GM12878 (cell line): Measurements from ENCODE around the gene DTNBP1. TPM values are rescaled to one million over a fixed set of nuclear protein-coding genes. Genes with fewer than 3 reads are reported as not detected.

Experiments
- ATAC-seq: fragments of 200-7000 bp; cut with Tn5 transposase; 3 replicates; pipeline ENCODE4 v1.9.1; 2020; ENCODE audit warnings: mild to moderate bottlenecking, moderate library complexity
- BruUV-seq: library from RNA; stranded (reverse); fragments of 400-500 nt; replicated peaks from 2 replicates; lab custom pipeline; 2021; lab: Mats Ljungman, UMichigan
- CTCF ChIA-PET: fragments of 300-600 bp; sonication (Branson Sonifier 250); formaldehyde crosslinking; extraction: SDS; loops from one replicate; lab custom pipeline; 2021; ENCODE audit warnings: inconsistent platforms; lab: Yijun Ruan, JAX
- POLR2A ChIA-PET: fragments of 350-600 bp; formaldehyde crosslinking; extraction: SDS; loops from one replicate; lab custom pipeline; 2021; ENCODE audit warnings: inconsistent platforms; lab: Charles Lee
- RAD21 ChIA-PET: fragments of 300-600 bp; sonication (Branson Sonifier 250); formaldehyde crosslinking; loops from one replicate; lab custom pipeline; 2023; ENCODE audit warnings: antibody characterized with exemption; ENCODE audit not compliant: unreplicated experiment; lab: Charles Lee
- SMC1A ChIA-PET: fragments of 300-600 bp; sonication (Branson Sonifier 250); formaldehyde crosslinking; loops from one replicate; lab custom pipeline; 2023; ENCODE audit not compliant: unreplicated experiment, uncharacterized antibody; lab: Charles Lee
- DNase-seq: peaks from one replicate; pipeline ENCODE4 v3.0.0-alpha.2; 2011; ENCODE audit warnings: low read depth, low spot score
- FAIRE-seq: peaks from 3 replicates; lab custom pipeline; 2011; peaks lifted over from hg19 to GRCh38; lab: Jason Lieb, UNC
- H2AFZ ChIP-seq: 2 replicates; pipeline ENCODE4 v1.6.0; 2011; ENCODE audit warnings: low read depth, low read length, control low read depth; ENCODE audit not compliant: control insufficient read depth
- H3K27ac ChIP-seq: 2 replicates; pipeline ENCODE4 v1.5.1; 2011; ENCODE audit warnings: control low read depth; ENCODE audit not compliant: control insufficient read depth, insufficient read depth
- H3K27me3 ChIP-seq, 2 experiments: replicated peaks in 1 of 2; 2 replicates each; pipeline versions ENCODE4 v1.6.0 to v1.6.1; 2011; ENCODE audit warnings: low read length in 1 of 2; ENCODE audit not compliant: control insufficient read depth in 2 of 2, insufficient read depth in 2 of 2
- H3K36me3 ChIP-seq, 2 experiments: 2 replicates each; pipeline ENCODE4 v1.5.1; 2011; ENCODE audit warnings: low read length in 1 of 2; ENCODE audit not compliant: control insufficient read depth in 2 of 2, insufficient read depth in 2 of 2
- H3K4me1 ChIP-seq: 2 replicates; pipeline ENCODE4 v1.6.1; 2011; ENCODE audit warnings: mild to moderate bottlenecking, low read length, moderate library complexity, mixed read lengths; ENCODE audit not compliant: control insufficient read depth, insufficient read depth
- H3K4me2 ChIP-seq: 2 replicates; pipeline ENCODE4 v1.6.0; 2011; ENCODE audit warnings: control low read depth; ENCODE audit not compliant: control insufficient read depth, insufficient read depth
- H3K4me3 ChIP-seq: fragments of 200-600 bp; sonication (generic); 2 replicates; pipeline ENCODE4 v1.5.1; 2016
- H3K79me2 ChIP-seq: 2 replicates; pipeline ENCODE4 v1.6.0; 2011; ENCODE audit warnings: low read length; ENCODE audit not compliant: control insufficient read depth, insufficient read depth
- H3K9ac ChIP-seq: 2 replicates; pipeline ENCODE4 v1.8.0; 2011; ENCODE audit warnings: low read length, control low read depth, mixed read lengths; ENCODE audit not compliant: control insufficient read depth, insufficient read depth
- H3K9me3 ChIP-seq: replicated peaks from 3 replicates; pipeline ENCODE4 v1.5.1; 2011; ENCODE audit warnings: mild to moderate bottlenecking, low read length; ENCODE audit not compliant: control insufficient read depth, insufficient read depth
- H4K20me1 ChIP-seq: 2 replicates; pipeline ENCODE4 v1.6.0; 2011; ENCODE audit not compliant: control insufficient read depth, insufficient read depth
- BMI1 ChIP-seq: fragments of 450-650 bp; IDR thresholded peaks from 2 replicates; pipeline ENCODE4 v1.6.1; 2016; ENCODE audit warnings: mild to moderate bottlenecking, moderate library complexity, borderline replicate concordance
- FOXM1 ChIP-seq: IDR thresholded peaks from 2 replicates; pipeline ENCODE4 v1.6.1; 2012; ENCODE audit warnings: low read depth, mild to moderate bottlenecking, inconsistent platforms, low read length, moderate library complexity
- IRF4 ChIP-seq: IDR thresholded peaks from 2 replicates; pipeline ENCODE4 v1.6.1; 2011; ENCODE audit warnings: low read depth, low read length
- KAT2A ChIP-seq: conservative IDR thresholded peaks from 2 replicates; pipeline ENCODE4 v1.6.1; 2011; ENCODE audit warnings: low read depth, low read length; ENCODE audit not compliant: control insufficient read depth
- KDM1A ChIP-seq: fragments of 200-600 bp; sonication (generic); IDR thresholded peaks from 2 replicates; pipeline ENCODE4 v1.6.1; 2016; ENCODE audit warnings: borderline replicate concordance
- NFIC ChIP-seq: IDR thresholded peaks from 2 replicates; pipeline ENCODE4 v1.6.1; 2012; ENCODE audit warnings: low read depth, mild to moderate bottlenecking, inconsistent platforms, low read length, moderate library complexity
- NR2C2 ChIP-seq: IDR thresholded peaks from 2 replicates; pipeline ENCODE4 v1.6.1; 2011; ENCODE audit warnings: borderline replicate concordance, low read depth; ENCODE audit not compliant: control insufficient read depth, insufficient read length
- POU2F2 ChIP-seq: IDR thresholded peaks from 3 replicates; pipeline ENCODE4 v1.6.1; 2011; ENCODE audit warnings: low read depth, mild to moderate bottlenecking, low read length, borderline replicate concordance
- RAD51 ChIP-seq: fragments of 450-650 bp; IDR thresholded peaks from 2 replicates; pipeline ENCODE4 v1.6.1; 2016; ENCODE audit warnings: moderate library complexity, mild to moderate bottlenecking, inconsistent platforms
- SIX5 ChIP-seq: IDR thresholded peaks from 2 replicates; pipeline ENCODE4 v1.6.1; 2011; ENCODE audit warnings: mild to moderate bottlenecking, low read depth, low read length, moderate library complexity; ENCODE audit not compliant: severe bottlenecking
- SMAD5 ChIP-seq: IDR thresholded peaks from 2 replicates; pipeline ENCODE4 v1.6.1; 2016; ENCODE audit warnings: antibody characterized with exemption, low read depth
- ZNF217 ChIP-seq: fragments of 450-650 bp; IDR thresholded peaks from 2 replicates; pipeline ENCODE4 v1.6.1; 2017; ENCODE audit warnings: antibody characterized with exemption, mild to moderate bottlenecking
- WGBS: methylation state at CpG from one replicate; pipeline ENCODE4 v1.1.6; 2016; ENCODE audit warnings: low lambda C conversion rate; ENCODE audit not compliant: insufficient replicate concordance, insufficient coverage; ENCODE audit errors: missing lambda C conversion rate; 5-methylcytosine and 5-hydroxymethylcytosine counted together
- in situ Hi-C: fragments of 300-500 bp; cut with MboI; formaldehyde crosslinking; loops from 9 replicates; pipeline ENCODE4 v1.14.3; 2018; ENCODE audit warnings: mixed read lengths
- intact Hi-C: fragments of 100-400 bp; cut with micrococcal nuclease; formaldehyde crosslinking; loops from one replicate; pipeline ENCODE4 v1.14.2; 2022; ENCODE audit not compliant: unreplicated experiment
- polyA plus RNA-seq, 11 experiments: library from polyadenylated mRNA; depleted of rRNA in 4 of 11; unstranded in 6 of 11; stranded (reverse) in 5 of 11; fragments of >200 nt; fragmentation: Nextera tagmentation in 4 of 11; fragmentation: Illumina TruSeq in 1 of 11; extraction: Ambion mirVana in 4 of 11; extraction: Trizol in 1 of 11; gene quantifications; 1 replicate in 1 of 11; 2 replicates in 10 of 11; pipeline versions ENCODE4 v1.2.1 to v1.2.3, GENCODE V29; 2011 to 2016; ENCODE audit warnings: inconsistent platforms in 2 of 11, missing spikeins in 2 of 11, low read depth in 1 of 11
- total RNA-seq, 4 experiments: library from RNA; depleted of rRNA in 3 of 4; stranded (reverse); fragments of >200 nt in 3 of 4; fragmentation: Illumina TruSeq in 1 of 4; extraction: Trizol in 1 of 4; gene quantifications; 2 replicates each; pipeline versions ENCODE4 v1.2.1 to v1.2.3, GENCODE V29; 2013 to 2021
- TF ChIP-seq, protein P1 (sequence below): IDR thresholded peaks from 2 replicates; pipeline ENCODE4 v1.6.1; 2012; ENCODE audit warnings: improper control_type of control experiment, low read depth, low read length; ENCODE audit not compliant: insufficient replicate concordance

DTNBP1 gene
- total and polyA plus RNA-seq, 10 of the 15 experiments (the other 5 are each of a cell fraction or from before 2014, with no cell fraction given) = 7.1 to 40.3 (median 20.1) TPM

DNA sequence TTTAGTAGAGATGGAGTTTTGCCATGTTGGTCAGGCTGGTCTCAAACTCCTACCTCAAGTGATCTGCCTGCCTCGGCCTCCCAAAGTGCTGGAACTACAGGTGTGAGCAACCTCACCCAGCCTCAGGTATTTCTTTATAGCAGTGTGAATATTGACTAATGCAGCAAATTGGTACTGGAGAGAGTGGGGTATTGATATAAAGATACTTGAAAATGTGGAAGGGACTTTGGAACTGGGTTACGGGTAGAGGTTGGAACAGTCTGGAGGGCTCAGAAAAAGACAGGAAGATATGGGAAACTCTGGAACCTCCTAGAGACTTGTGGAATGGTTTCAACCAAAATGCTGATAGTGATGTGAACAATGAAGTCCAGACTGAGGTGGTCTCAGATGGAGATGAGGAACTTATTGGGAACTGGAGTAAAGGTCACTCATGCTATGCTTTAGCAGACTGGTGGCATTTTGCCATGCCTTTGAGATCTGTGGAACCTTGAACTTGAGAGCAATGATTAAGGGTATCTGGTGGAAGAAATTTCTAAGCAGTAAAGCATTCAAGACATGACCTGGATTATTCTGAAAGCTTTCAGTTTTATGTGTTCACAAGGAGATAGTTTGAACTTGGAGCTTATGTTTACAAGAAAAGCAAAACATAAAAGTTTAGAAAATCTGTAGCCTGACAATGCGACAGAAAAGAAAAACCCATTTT is 127.2 kb downstream of the DTNBP1 start (continued):
- TF ChIP-seq, protein P1, sequence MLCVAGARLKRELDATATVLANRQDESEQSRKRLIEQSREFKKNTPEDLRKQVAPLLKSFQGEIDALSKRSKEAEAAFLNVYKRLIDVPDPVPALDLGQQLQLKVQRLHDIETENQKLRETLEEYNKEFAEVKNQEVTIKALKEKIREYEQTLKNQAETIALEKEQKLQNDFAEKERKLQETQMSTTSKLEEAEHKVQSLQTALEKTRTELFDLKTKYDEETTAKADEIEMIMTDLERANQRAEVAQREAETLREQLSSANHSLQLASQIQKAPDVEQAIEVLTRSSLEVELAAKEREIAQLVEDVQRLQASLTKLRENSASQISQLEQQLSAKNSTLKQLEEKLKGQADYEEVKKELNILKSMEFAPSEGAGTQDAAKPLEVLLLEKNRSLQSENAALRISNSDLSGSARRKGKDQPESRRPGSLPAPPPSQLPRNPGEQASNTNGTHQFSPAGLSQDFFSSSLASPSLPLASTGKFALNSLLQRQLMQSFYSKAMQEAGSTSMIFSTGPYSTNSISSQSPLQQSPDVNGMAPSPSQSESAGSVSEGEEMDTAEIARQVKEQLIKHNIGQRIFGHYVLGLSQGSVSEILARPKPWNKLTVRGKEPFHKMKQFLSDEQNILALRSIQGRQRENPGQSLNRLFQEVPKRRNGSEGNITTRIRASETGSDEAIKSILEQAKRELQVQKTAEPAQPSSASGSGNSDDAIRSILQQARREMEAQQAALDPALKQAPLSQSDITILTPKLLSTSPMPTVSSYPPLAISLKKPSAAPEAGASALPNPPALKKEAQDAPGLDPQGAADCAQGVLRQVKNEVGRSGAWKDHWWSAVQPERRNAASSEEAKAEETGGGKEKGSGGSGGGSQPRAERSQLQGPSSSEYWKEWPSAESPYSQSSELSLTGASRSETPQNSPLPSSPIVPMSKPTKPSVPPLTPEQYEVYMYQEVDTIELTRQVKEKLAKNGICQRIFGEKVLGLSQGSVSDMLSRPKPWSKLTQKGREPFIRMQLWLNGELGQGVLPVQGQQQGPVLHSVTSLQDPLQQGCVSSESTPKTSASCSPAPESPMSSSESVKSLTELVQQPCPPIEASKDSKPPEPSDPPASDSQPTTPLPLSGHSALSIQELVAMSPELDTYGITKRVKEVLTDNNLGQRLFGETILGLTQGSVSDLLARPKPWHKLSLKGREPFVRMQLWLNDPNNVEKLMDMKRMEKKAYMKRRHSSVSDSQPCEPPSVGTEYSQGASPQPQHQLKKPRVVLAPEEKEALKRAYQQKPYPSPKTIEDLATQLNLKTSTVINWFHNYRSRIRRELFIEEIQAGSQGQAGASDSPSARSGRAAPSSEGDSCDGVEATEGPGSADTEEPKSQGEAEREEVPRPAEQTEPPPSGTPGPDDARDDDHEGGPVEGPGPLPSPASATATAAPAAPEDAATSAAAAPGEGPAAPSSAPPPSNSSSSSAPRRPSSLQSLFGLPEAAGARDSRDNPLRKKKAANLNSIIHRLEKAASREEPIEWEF = no peak
- TF ChIP-seq SMAD5 = no peak
- no peak for TF ChIP-seq RAD51
- no peak for TF ChIP-seq NFIC
- TF ChIP-seq BMI1 = no peak
- no peak for TF ChIP-seq FOXM1

DNA sequence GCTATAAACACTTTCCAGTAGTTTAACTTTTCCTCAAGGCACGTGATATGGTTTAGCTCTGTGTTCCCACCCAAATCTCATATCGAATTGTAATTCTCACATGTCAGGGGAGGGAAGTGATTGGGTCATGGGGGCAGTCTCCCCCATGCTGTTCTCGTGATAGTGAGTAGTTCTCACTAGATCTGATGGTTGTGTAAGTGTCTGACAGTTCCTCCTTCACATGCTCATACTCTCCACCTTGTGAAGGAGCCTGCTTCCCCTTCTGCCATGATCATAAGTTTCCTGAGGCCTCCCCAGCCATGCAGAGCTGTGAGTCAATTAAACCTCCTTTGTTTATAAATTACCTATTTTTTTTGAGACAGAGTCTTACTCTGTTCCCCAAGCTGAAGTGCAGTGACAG is 127.9 kb downstream of the DTNBP1 start:
- TF ChIP-seq NR2C2 = no peak
- TF ChIP-seq ZNF217 = no peak
- no peak for TF ChIP-seq SIX5
- TF ChIP-seq POU2F2 = no peak
- TF ChIP-seq KDM1A = no peak
- TF ChIP-seq IRF4 = no peak
- no peak for TF ChIP-seq KAT2A
- ChIA-PET CTCF (interaction anchor here (0.6 to 1.2 kb wide), 5 partner anchors 48 to 1468 kb away, joined by 3 to 5 read pairs (median 3); no protein-coding TSS in a partner anchor), SMC1A (interaction anchor here (0.8 to 2.1 kb wide), 4 partner anchors 10 to 89 kb away, joined by 4 to 8 read pairs (median 4); no protein-coding TSS in a partner anchor), RAD21 (no interaction called here), POLR2A (interaction anchor here (0.6 kb wide), 1 partner anchor 644 kb away, joined by 4 read pairs; no protein-coding TSS in a partner anchor)
- H2AFZ ChIP-seq = no peak overlapping the region
- intact Hi-C loops (no loop called here), in situ Hi-C loops (no loop called here)
- peaks cover 0 to 5% of the 10 kb centered on the region in 2 experiments; a peak in 3 of 4 replicates for H3K36me3 ChIP-seq
- no peaks in the 10 kb centered on the region for H3K79me2 ChIP-seq
- H3K27ac ChIP-seq = no peak overlapping the region
- FAIRE-seq (no peak), ATAC-seq (peak; percentile 42; the same call in 2 of the 3 replicates), DNase-seq (no peak)
- H3K4me1 ChIP-seq = no peaks in the 10 kb centered on the region
- no peaks in the 10 kb centered on the region for H3K27me3 ChIP-seq
- 79% methylated on average over 3 of the region's 3 CpGs for WGBS
- no peak overlapping the region for H3K9ac ChIP-seq
- no peak overlapping the region for H3K4me3 ChIP-seq
- no TSS peak for BruUV-seq
- no peak overlapping the region for H3K4me2 ChIP-seq
- H4K20me1 ChIP-seq = no peaks in the 10 kb centered on the region
- no peaks in the 10 kb centered on the region; the same call in 2 of the 3 replicates for H3K9me3 ChIP-seq
